Right lobe of liver (tissue), 4 donors: ENCODE measurements around the gene HYOU1.

ENCODE experiments used
- POLR2A ChIP-seq: fragments of 450-650 bp; IDR thresholded peaks from one replicate; pipeline ENCODE4 v1.6.1; 2017; ENCODE audit warnings: antibody characterized with exemption, mild to moderate bottlenecking
- TF ChIP-seq, protein P1 (sequence below), 4 donors: fragments of 200-600 bp in 3 of 4; fragments of 450-650 bp in 1 of 4; IDR thresholded peaks; one replicate each; pipeline versions ENCODE4 v1.5.1 to v1.8.0; 2016 to 2022; ENCODE audit warnings: antibody characterized with exemption in 4 of 4, mild to moderate bottlenecking in 2 of 4
- donor health status: DM: no; HTN: no; CAD: no.
- donor health status: DM: no; HTN: no; CAD: no.
- donor health status: DM: no; HTN: yes; CAD: no.

DNA sequence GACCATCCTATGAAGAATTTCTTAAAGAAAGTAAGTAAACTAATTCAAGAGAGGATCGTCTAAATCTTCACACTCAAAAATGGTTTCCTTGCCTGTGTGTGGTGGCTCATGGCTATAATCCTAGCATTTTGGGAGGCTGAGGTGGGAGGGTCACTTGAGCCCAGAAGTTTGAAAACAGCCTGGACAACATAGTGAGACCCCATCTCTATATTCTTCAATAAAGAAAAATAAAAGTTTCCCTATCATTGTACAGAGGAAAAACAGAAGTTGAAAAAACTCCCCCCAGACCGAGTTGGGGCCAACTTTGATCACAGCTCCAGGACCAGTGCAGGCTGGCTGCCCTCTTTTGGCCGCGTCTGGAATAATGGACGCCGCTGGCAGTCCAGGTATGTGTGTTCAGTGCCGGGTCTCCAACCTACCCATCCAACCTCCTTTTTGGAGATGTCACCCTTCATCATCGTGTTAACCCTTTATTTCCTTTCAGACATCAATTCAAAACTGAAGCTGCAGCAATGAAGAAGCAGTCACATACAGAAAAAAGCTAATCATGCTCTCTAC, 41.9 kb downstream of the HYOU1 start:
- TF ChIP-seq, protein P1, sequence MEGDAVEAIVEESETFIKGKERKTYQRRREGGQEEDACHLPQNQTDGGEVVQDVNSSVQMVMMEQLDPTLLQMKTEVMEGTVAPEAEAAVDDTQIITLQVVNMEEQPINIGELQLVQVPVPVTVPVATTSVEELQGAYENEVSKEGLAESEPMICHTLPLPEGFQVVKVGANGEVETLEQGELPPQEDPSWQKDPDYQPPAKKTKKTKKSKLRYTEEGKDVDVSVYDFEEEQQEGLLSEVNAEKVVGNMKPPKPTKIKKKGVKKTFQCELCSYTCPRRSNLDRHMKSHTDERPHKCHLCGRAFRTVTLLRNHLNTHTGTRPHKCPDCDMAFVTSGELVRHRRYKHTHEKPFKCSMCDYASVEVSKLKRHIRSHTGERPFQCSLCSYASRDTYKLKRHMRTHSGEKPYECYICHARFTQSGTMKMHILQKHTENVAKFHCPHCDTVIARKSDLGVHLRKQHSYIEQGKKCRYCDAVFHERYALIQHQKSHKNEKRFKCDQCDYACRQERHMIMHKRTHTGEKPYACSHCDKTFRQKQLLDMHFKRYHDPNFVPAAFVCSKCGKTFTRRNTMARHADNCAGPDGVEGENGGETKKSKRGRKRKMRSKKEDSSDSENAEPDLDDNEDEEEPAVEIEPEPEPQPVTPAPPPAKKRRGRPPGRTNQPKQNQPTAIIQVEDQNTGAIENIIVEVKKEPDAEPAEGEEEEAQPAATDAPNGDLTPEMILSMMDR (IDR thresholded peaks at IDR 0.05): peak in 3 of 4 donors; percentile 27 to 30 (median 27)
- TF ChIP-seq POLR2A: no peak
